Epithelial cell of proximal tubule (primary cell): ENCODE results near the gene MYO18B. TPM values are rescaled to one million over a fixed set of nuclear protein-coding genes. Genes with fewer than 3 reads are reported as not detected.

Experiments
- DNase-seq: peaks from one replicate; pipeline ENCODE4 v3.0.0-alpha.2; 2011; ENCODE audit warnings: low read depth
- H3K4me3 ChIP-seq: 2 replicates; pipeline ENCODE4 v1.5.1; 2011; ENCODE audit warnings: low read depth, mild to moderate bottlenecking, low read length
- CTCF ChIP-seq: conservative IDR thresholded peaks from 2 replicates; pipeline ENCODE4 v1.5.1; 2012; ENCODE audit warnings: low read depth, mild to moderate bottlenecking, low read length
- total RNA-seq: library from RNA; depleted of rRNA; stranded (reverse); fragments of >200 nt; gene quantifications from 2 replicates; pipeline ENCODE4 v1.2.3, GENCODE V29; 2015

MYO18B gene
- total RNA-seq, 1 donor from 2014 or later: not detected

GRCh38 chr22:25748140-25748539 is 6.2 kb downstream of the MYO18B start:
- no peak for TF ChIP-seq CTCF
- no peak for DNase-seq
- H3K4me3 ChIP-seq: no peak overlapping the region

DNA sequence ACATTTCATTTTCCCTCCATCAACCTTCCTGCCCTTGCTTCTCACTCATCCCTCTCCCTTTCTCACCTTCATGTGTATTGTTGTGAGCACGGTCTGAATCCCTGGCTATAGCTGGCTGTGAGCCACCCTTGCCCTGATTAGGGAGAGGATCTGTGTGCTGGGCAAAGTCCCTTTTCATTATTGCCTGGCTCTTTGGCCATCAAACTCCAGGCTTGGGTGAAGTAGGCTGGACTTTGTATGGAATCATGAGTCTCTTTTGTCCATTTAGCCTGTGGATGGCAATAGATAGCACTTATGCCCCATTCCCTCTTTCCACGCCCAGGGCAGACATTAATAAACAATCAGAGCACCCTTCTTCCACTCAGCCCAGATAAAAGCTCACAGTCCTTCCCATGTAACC is 6.7 kb downstream of the MYO18B start:
- no peak for TF ChIP-seq CTCF
- DNase-seq: no peak
- no peak overlapping the region for H3K4me3 ChIP-seq

- no peak overlapping the region for H3K4me3 ChIP-seq
- no peak for DNase-seq
- no peak for TF ChIP-seq CTCF
These were observed 7.6 kb downstream of the MYO18B start for GRCh38 chr22:25749420-25750169.

GRCh38 chr22:25750569-25751173 is 8.7 kb downstream of the MYO18B start:
- no peak for TF ChIP-seq CTCF
- DNase-seq: no peak
- no peak overlapping the region for H3K4me3 ChIP-seq

- no peak for DNase-seq
- no peak overlapping the region for H3K4me3 ChIP-seq
- no peak for TF ChIP-seq CTCF
These were observed 9.2 kb downstream of the MYO18B start for GRCh38 chr22:25751174-25751581.

GRCh38 chr22:25752615-25753214 is 10.7 kb downstream of the MYO18B start:
- H3K4me3 ChIP-seq: no peak overlapping the region
- TF ChIP-seq CTCF: no peak
- DNase-seq: no peak
